B cell (primary cell): Measurements from ENCODE around the gene DAG1. TPM values are rescaled to one million over a fixed set of nuclear protein-coding genes. Genes with fewer than 3 reads are reported as not detected.

Experiments
- ATAC-seq: fragments of 200-7000 bp; cut with Tn5 transposase; one replicate; pipeline ENCODE4 v1.10.0; 2021; ENCODE audit warnings: low read depth, mild to moderate bottlenecking, moderate number of reproducible peaks, moderate library complexity
- CTCF ChIA-PET: fragments of 350-600 bp; sonication (Branson Sonifier 250); formaldehyde crosslinking; loops from one replicate; lab custom pipeline; 2021; ENCODE audit warnings: antibody characterized with exemption, inconsistent platforms; lab: Charles Lee
- POLR2A ChIA-PET: fragments of 350-600 bp; sonication (Branson Sonifier 250); formaldehyde crosslinking; loops from one replicate; lab custom pipeline; 2021; ENCODE audit warnings: antibody characterized with exemption; lab: Charles Lee
- DNase-seq: peaks from one replicate; pipeline ENCODE4 v3.0.0; 2013
- H2AFZ ChIP-seq: 2 replicates; pipeline ENCODE4 v1.6.1; 2012; ENCODE audit warnings: mild to moderate bottlenecking, low read depth, low read length; ENCODE audit not compliant: insufficient read depth, poor library complexity, severe bottlenecking
- H3K27ac ChIP-seq, 2 donors: 1 replicate in 1 of 2; 2 replicates in 1 of 2; pipeline ENCODE4 v1.5.1; 2012 to 2013; ENCODE audit warnings: low read length in 2 of 2, mild to moderate bottlenecking in 2 of 2, moderate library complexity in 1 of 2
- H3K27me3 ChIP-seq, 4 experiments: fragments of 200-600 bp in 1 of 4; sonication (generic) in 1 of 4; replicated peaks in 1 of 4; 1 replicate in 2 of 4; 2 replicates in 2 of 4; pipeline versions ENCODE4 v1.6.1 to v1.7.0; 2013 to 2016; ENCODE audit warnings: low read length in 3 of 4, mild to moderate bottlenecking in 2 of 4, mixed read lengths in 1 of 4, moderate library complexity in 1 of 4; ENCODE audit not compliant: insufficient read depth in 4 of 4, control insufficient read depth in 3 of 4; ENCODE audit errors: control extremely low read depth in 1 of 4
- H3K36me3 ChIP-seq, 2 experiments: replicated peaks in 1 of 2; 1 replicate in 1 of 2; 2 replicates in 1 of 2; pipeline versions ENCODE4 v1.6.1 to v1.7.1; 2013; ENCODE audit warnings: low read length in 1 of 2; ENCODE audit not compliant: insufficient read depth in 2 of 2, control insufficient read depth in 1 of 2; ENCODE audit errors: control extremely low read depth in 1 of 2, extremely low read depth in 1 of 2
- H3K4me1 ChIP-seq, 2 donors: fragments of 200-600 bp in 1 of 2; sonication (generic) in 1 of 2; 1 replicate in 1 of 2; 2 replicates in 1 of 2; pipeline versions ENCODE4 v1.5.1 to v1.6.1; 2013 to 2017; ENCODE audit warnings: low read length in 2 of 2; ENCODE audit not compliant: control insufficient read depth in 2 of 2, insufficient read depth in 2 of 2
- H3K4me2 ChIP-seq: replicated peaks from 2 replicates; pipeline ENCODE3; 2012; ENCODE audit warnings: mild to moderate bottlenecking, low read depth, low read length; ENCODE audit not compliant: poor library complexity, severe bottlenecking
- H3K4me3 ChIP-seq, 5 experiments: fragments of 200-600 bp in 1 of 5; sonication (generic) in 1 of 5; 1 replicate in 3 of 5; 2 replicates in 2 of 5; pipeline versions ENCODE4 v1.5.1 to v1.7.0; 2011 to 2016; ENCODE audit warnings: low read length in 4 of 5, mild to moderate bottlenecking in 4 of 5, low read depth in 2 of 5, control low read depth in 1 of 5, moderate library complexity in 1 of 5; ENCODE audit not compliant: insufficient read depth in 1 of 5; ENCODE audit errors: control extremely low read depth in 1 of 5, extremely low read depth in 1 of 5
- H3K79me2 ChIP-seq: fragments of 200-600 bp; sonication (generic); one replicate; pipeline ENCODE4 v1.6.0; 2016; ENCODE audit warnings: low read length; ENCODE audit not compliant: control insufficient read depth, insufficient read depth
- H3K9ac ChIP-seq: fragments of 200-600 bp; sonication (generic); 2 replicates; pipeline ENCODE4 v1.6.1; 2017; ENCODE audit warnings: mild to moderate bottlenecking, low read length, moderate library complexity
- H3K9me3 ChIP-seq, 3 donors: one replicate each; pipeline versions ENCODE4 v1.6.1 to v1.7.1; 2013; ENCODE audit warnings: low read length in 2 of 3; ENCODE audit not compliant: control insufficient read depth in 2 of 3, insufficient read depth in 1 of 3; ENCODE audit errors: control extremely low read depth in 1 of 3
- H4K20me1 ChIP-seq: 2 replicates; pipeline ENCODE4 v1.6.0; 2012; ENCODE audit warnings: mild to moderate bottlenecking, low read length; ENCODE audit not compliant: insufficient read depth, control insufficient read depth, poor library complexity, severe bottlenecking
- H3K27ac Mint-ChIP-seq: one replicate; pipeline ENCODE4 v1.8.0; 2021; ENCODE audit warnings: mixed read lengths
- H3K27me3 Mint-ChIP-seq: one replicate; pipeline ENCODE4 v1.8.0; 2021; ENCODE audit warnings: mixed read lengths
- H3K4me1 Mint-ChIP-seq: one replicate; pipeline ENCODE4 v1.8.0; 2021; ENCODE audit warnings: mixed read lengths
- H3K4me3 Mint-ChIP-seq: one replicate; pipeline ENCODE4 v1.8.0; 2021; ENCODE audit warnings: mixed read lengths
- H3K9me3 Mint-ChIP-seq: one replicate; pipeline ENCODE4 v1.8.0; 2022; ENCODE audit warnings: mixed read lengths; ENCODE audit not compliant: insufficient read depth
- CTCF ChIP-seq: fragments of 200-600 bp; IDR thresholded peaks from one replicate; pipeline ENCODE4 v1.8.0; 2022; ENCODE audit warnings: antibody characterized with exemption, mild to moderate bottlenecking
- EZH2 ChIP-seq: IDR thresholded peaks from 2 replicates; pipeline ENCODE4 v1.6.1; 2012; ENCODE audit warnings: borderline replicate concordance, low read depth, mild to moderate bottlenecking, moderate library complexity, low read length; ENCODE audit not compliant: insufficient read depth, poor library complexity, severe bottlenecking
- WGBS: methylation state at CpG from one replicate; pipeline ENCODE4 v1.1.5; 2013; ENCODE audit warnings: missing lambda C conversion rate; ENCODE audit not compliant: insufficient coverage; 5-methylcytosine and 5-hydroxymethylcytosine counted together
- intact Hi-C: fragments of 100-400 bp; cut with micrococcal nuclease; formaldehyde crosslinking; loops from one replicate; pipeline ENCODE4 v1.10.0; 2022
- polyA plus RNA-seq: library from polyadenylated mRNA; depleted of rRNA; stranded (reverse); fragments of >200 nt; gene quantifications from 2 replicates; pipeline ENCODE4 v1.2.3, GENCODE V29; 2012
- total RNA-seq, 2 donors: library from RNA; stranded (reverse); fragments of 120-200 nt in 1 of 2; gene quantifications; 1 replicate in 1 of 2; 2 replicates in 1 of 2; pipeline versions ENCODE4 v1.2.3 to v1.2.4, GENCODE V29; 2013 to 2022

DAG1 gene
- total and polyA plus RNA-seq, 2 donors (not counting 1 experiment from before 2014, with no cell fraction given) = 9.6 to 27.2 TPM

- no peak for DNase-seq
- H3K27ac Mint-ChIP-seq = no peak overlapping the region
- no peaks in the 10 kb centered on the region for H3K27me3 ChIP-seq
- no peak for TF ChIP-seq EZH2
- no peak for TF ChIP-seq CTCF
- H3K4me3 ChIP-seq = no peak overlapping the region
- H3K9me3 ChIP-seq = no peaks in the 10 kb centered on the region
- 93% methylated on average over 2 of the region's 3 CpGs for WGBS
- no peaks in the 10 kb centered on the region for H3K27me3 Mint-ChIP-seq
- POLR2A ChIA-PET = no interaction called here
- H3K4me3 Mint-ChIP-seq = no peak overlapping the region
- peaks cover 37% of the 10 kb centered on the region for H4K20me1 ChIP-seq
- peaks cover 83% of the 10 kb centered on the region for H3K79me2 ChIP-seq
- CTCF ChIA-PET = interaction anchor here (1.0 kb wide), 1 partner anchor 41 kb away, joined by 3 read pairs; no protein-coding TSS in a partner anchor
- no peak for ATAC-seq
- no peak overlapping the region for H3K9ac ChIP-seq
- H3K4me1 Mint-ChIP-seq = peaks cover 16% of the 10 kb centered on the region
- no peak overlapping the region for H3K27ac ChIP-seq
- peaks cover 0 to under 1% of the 10 kb centered on the region in 2 experiments for H3K36me3 ChIP-seq
- peaks cover 2% of the 10 kb centered on the region for H3K9me3 Mint-ChIP-seq
- H3K4me1 ChIP-seq = peaks cover 8 to 9% of the 10 kb centered on the region in 2 donors
- no peak overlapping the region for H2AFZ ChIP-seq
- intact Hi-C loops = no loop called here
- H3K4me2 ChIP-seq = no peak overlapping the region
Observed at GRCh38 chr3:49498648-49499047, 28.6 kb downstream of the DAG1 start.

- Histone ChIP-seq H3K79me2 (peaks cover 79% of the 10 kb centered on the region), H3K4me3 (no peak overlapping the region), H3K9me3 (no peaks in the 10 kb centered on the region), H3K9ac (no peak overlapping the region), H3K27ac (no peak overlapping the region), H3K36me3 (no peaks in the 10 kb centered on the region), H2AFZ (no peak overlapping the region), H4K20me1 (peaks cover 36% of the 10 kb centered on the region), H3K4me1 (peaks cover 3 to 6% of the 10 kb centered on the region in 2 donors), H3K27me3 (no peaks in the 10 kb centered on the region), H3K4me2 (no peak overlapping the region)
- 100% methylated on average over 5 of the region's 6 CpGs for WGBS
- Mint-ChIP-seq H3K9me3 (peaks cover 2% of the 10 kb centered on the region), H3K27ac (no peak overlapping the region), H3K4me3 (no peak overlapping the region), H3K27me3 (no peaks in the 10 kb centered on the region), H3K4me1 (peaks cover 13% of the 10 kb centered on the region)
- no peak for TF ChIP-seq CTCF
- TF ChIP-seq EZH2 = no peak
- ATAC-seq (no peak), DNase-seq (no peak)
- ChIA-PET POLR2A (interaction anchor here (0.6 kb wide), 1 partner anchor 117 kb away, joined by 3 read pairs; no protein-coding TSS in a partner anchor), CTCF (no interaction called here)
- intact Hi-C loops = no loop called here
Observed at GRCh38 chr3:49500205-49500731, 30.2 kb downstream of the DAG1 start.
